Measurements from ENCODE around the gene TTC7B.

Gene TTC7B

GRCh38 chr14:90610346-90611040 lies 205.7 kb downstream of the TTC7B start:
- TF ChIP-seq, protein P1, sequence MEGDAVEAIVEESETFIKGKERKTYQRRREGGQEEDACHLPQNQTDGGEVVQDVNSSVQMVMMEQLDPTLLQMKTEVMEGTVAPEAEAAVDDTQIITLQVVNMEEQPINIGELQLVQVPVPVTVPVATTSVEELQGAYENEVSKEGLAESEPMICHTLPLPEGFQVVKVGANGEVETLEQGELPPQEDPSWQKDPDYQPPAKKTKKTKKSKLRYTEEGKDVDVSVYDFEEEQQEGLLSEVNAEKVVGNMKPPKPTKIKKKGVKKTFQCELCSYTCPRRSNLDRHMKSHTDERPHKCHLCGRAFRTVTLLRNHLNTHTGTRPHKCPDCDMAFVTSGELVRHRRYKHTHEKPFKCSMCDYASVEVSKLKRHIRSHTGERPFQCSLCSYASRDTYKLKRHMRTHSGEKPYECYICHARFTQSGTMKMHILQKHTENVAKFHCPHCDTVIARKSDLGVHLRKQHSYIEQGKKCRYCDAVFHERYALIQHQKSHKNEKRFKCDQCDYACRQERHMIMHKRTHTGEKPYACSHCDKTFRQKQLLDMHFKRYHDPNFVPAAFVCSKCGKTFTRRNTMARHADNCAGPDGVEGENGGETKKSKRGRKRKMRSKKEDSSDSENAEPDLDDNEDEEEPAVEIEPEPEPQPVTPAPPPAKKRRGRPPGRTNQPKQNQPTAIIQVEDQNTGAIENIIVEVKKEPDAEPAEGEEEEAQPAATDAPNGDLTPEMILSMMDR (IDR thresholded peaks at IDR 0.05; ENCODE audit: insufficient read depth, low read depth, low read length, missing control alignments), result no peak
- no peak for DNase-seq (ENCODE audit: low read depth)
- no peak overlapping the region for H3K4me3 ChIP-seq (ENCODE audit: low read depth, low read length)

GRCh38 chr14:90609376-90609775 lies 206.9 kb downstream of the TTC7B start:
- TF ChIP-seq, protein P1 (IDR thresholded peaks at IDR 0.05; ENCODE audit: insufficient read depth, low read depth, low read length, missing control alignments), result no peak
- DNase-seq (ENCODE audit: low read depth), result no peak
- H3K4me3 ChIP-seq (ENCODE audit: low read depth, low read length), result no peak overlapping the region

- DNase-seq (ENCODE audit: low read depth), result peak; percentile 31
- TF ChIP-seq, protein P1 (IDR thresholded peaks at IDR 0.05; ENCODE audit: insufficient read depth, low read depth, low read length, missing control alignments), result no peak
- H3K4me3 ChIP-seq (ENCODE audit: low read depth, low read length), result no peak overlapping the region
These were observed 207.3 kb downstream of the TTC7B start for GRCh38 chr14:90608929-90609341.

GRCh38 chr14:90608281-90608680 lies 207.9 kb downstream of the TTC7B start:
- H3K4me3 ChIP-seq (ENCODE audit: low read depth, low read length), result no peak overlapping the region
- TF ChIP-seq, protein P1 (IDR thresholded peaks at IDR 0.05; ENCODE audit: insufficient read depth, low read depth, low read length, missing control alignments), result no peak
- no peak for DNase-seq (ENCODE audit: low read depth)

DNA sequence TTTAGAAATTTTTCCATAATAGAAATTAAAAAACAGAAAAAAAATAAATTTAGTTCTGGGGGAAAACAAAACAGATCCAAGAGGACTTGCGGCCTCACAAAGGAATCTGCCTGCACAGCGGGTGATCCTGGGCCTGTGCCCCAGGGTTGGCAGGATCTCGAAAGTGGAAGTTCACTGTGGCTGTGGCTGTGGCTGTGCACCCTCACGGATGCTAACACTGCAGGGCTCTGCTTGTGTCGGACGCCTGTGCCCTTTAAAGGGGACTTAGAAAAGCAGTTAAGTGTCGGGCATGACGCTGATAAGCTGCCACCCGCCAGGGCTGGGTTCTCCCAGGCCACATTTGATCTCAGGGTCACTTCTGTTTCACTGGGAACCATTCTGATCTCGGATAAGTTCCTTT lies 209.1 kb downstream of the TTC7B start:
- TF ChIP-seq, protein P1 (IDR thresholded peaks at IDR 0.05; ENCODE audit: insufficient read depth, low read depth, low read length, missing control alignments), result no peak
- DNase-seq (ENCODE audit: low read depth), result no peak
- no peak overlapping the region for H3K4me3 ChIP-seq (ENCODE audit: low read depth, low read length)

GRCh38 chr14:90606434-90606833 lies 209.8 kb downstream of the TTC7B start:
- TF ChIP-seq, protein P1 (IDR thresholded peaks at IDR 0.05; ENCODE audit: insufficient read depth, low read depth, low read length, missing control alignments), result no peak
- H3K4me3 ChIP-seq (ENCODE audit: low read depth, low read length), result no peak overlapping the region
- DNase-seq (ENCODE audit: low read depth), result no peak

GRCh38 chr14:90605430-90605829 lies 210.8 kb downstream of the TTC7B start:
- H3K4me3 ChIP-seq (ENCODE audit: low read depth, low read length), result no peak overlapping the region
- no peak for DNase-seq (ENCODE audit: low read depth)
- TF ChIP-seq, protein P1 (IDR thresholded peaks at IDR 0.05; ENCODE audit: insufficient read depth, low read depth, low read length, missing control alignments), result no peak
